ENCODE data around the gene PHF12. TPM values are rescaled to one million over a fixed set of nuclear protein-coding genes. Genes with fewer than 3 reads are reported as not detected.
A peak's percentile ranks its signal among the peaks of the same experiment; 100 is the strongest.

Gene PHF12
- total RNA-seq, 1 donor from 2014 or later: 58.4 TPM

GRCh38 chr17:28956861-28957260, 5.5 kb upstream of the PHF12 start:
- DNase-seq (ENCODE audit: low spot score): no peak
- Mint-ChIP-seq H3K27me3 (ENCODE audit: insufficient read depth) (peaks cover under 1% of the 10 kb centered on the region), H3K9me3 (no peaks in the 10 kb centered on the region), H3K4me3 (no peak overlapping the region), H3K27ac (no peak overlapping the region), H3K36me3 (ENCODE audit: low read depth) (no peaks in the 10 kb centered on the region), H3K4me1 (ENCODE audit: low read depth) (no peaks in the 10 kb centered on the region)
- intact Hi-C loops (cut with micrococcal nuclease): loop anchor here (10.0 kb wide), 1 partner anchor 382 kb away; the partner anchor contains the start of genes ALDOC and PIGS

DNA sequence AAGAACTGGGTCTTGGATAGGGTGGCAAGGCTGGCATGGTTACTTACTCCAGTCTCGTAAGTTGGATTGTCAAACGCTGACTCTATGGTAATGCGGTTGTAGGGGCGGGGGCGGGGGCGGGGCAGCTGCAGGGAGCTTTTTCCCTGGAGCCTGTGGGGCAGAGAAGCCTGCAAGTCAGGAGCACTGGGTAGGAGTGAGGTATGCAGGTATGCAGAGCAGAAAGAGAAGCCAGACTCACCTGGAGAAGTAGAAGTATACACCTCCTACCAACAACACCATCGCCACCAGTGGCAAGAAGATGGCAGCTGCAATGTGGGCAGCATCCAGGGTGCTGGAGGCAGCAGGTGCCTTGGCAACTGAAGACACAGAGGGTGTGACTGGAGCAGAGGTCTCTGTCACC, 4.8 kb upstream of the PHF12 start:
- no peaks in the 10 kb centered on the region for H3K9me3 Mint-ChIP-seq
- no peaks in the 10 kb centered on the region for H3K27me3 Mint-ChIP-seq (ENCODE audit: insufficient read depth)
- intact Hi-C loops (cut with micrococcal nuclease): loop anchor here (10.0 kb wide), 1 partner anchor 381 kb away; the partner anchor contains the start of genes ALDOC and PIGS
- no peaks in the 10 kb centered on the region for H3K36me3 Mint-ChIP-seq (ENCODE audit: low read depth)
- no peaks in the 10 kb centered on the region for H3K4me1 Mint-ChIP-seq (ENCODE audit: low read depth)
- no peak for DNase-seq (ENCODE audit: low spot score)
- no peak overlapping the region for H3K4me3 Mint-ChIP-seq
- H3K27ac Mint-ChIP-seq: no peak overlapping the region

- intact Hi-C loops (cut with micrococcal nuclease): loop anchor here (10.0 kb wide), 1 partner anchor 381 kb away; the partner anchor contains the start of genes ALDOC and PIGS
- no peak for DNase-seq (ENCODE audit: low spot score)
- H3K27me3 Mint-ChIP-seq (ENCODE audit: insufficient read depth): no peaks in the 10 kb centered on the region
- H3K4me3 Mint-ChIP-seq: no peak overlapping the region
- no peak overlapping the region for H3K27ac Mint-ChIP-seq
- no peaks in the 10 kb centered on the region for H3K36me3 Mint-ChIP-seq (ENCODE audit: low read depth)
- H3K4me1 Mint-ChIP-seq (ENCODE audit: low read depth): no peaks in the 10 kb centered on the region
- no peaks in the 10 kb centered on the region for H3K9me3 Mint-ChIP-seq
These were observed 4.1 kb upstream of the PHF12 start for GRCh38 chr17:28955408-28955807.

GRCh38 chr17:28954886-28955285, 3.6 kb upstream of the PHF12 start:
- H3K27me3 Mint-ChIP-seq (ENCODE audit: insufficient read depth): no peaks in the 10 kb centered on the region
- H3K9me3 Mint-ChIP-seq: no peaks in the 10 kb centered on the region
- intact Hi-C loops (cut with micrococcal nuclease): loop anchor here (5.0 to 10.0 kb wide), 5 partner anchors 213 to 638 kb away; partner anchors contain the start of genes ALDOC, PIGS, SDF2 and SPAG5
- H3K27ac Mint-ChIP-seq: no peak overlapping the region
- H3K4me3 Mint-ChIP-seq: no peak overlapping the region
- no peak for DNase-seq (ENCODE audit: low spot score)
- no peaks in the 10 kb centered on the region for H3K4me1 Mint-ChIP-seq (ENCODE audit: low read depth)
- H3K36me3 Mint-ChIP-seq (ENCODE audit: low read depth): no peaks in the 10 kb centered on the region

DNA sequence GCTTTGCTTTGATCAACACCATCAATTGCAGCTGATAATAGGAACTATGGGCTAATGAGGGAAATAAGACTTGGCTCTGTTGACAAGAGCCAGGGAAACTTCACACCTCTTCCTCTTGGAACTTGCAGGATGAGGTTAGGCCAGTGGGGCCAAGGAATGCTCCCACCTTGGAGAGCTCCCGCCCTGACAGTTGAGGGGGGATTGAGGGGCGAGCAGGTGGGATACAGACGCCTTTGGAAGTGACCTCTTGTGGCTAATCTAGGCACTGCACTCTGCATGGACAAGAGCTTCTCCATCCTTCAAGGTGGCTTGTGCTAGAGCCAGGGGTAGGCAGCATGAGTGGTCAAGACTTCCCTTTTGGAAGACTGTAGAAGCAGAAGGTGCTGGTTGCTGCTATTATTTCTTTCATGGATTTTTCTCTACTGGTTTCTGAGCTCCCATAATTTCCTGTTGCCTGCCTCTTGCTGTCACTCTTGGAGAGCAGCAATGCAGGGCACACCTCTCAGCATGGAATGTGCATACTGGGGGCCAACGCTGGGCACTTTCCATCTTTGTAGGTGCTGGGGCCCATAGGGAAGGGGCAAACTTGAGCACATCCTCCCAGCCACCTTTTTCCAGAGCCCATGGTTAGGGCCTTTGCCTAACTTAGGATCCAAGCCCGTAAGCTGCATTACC, 2.3 kb upstream of the PHF12 start:
- H3K4me3 Mint-ChIP-seq: peak overlapping the region; percentile 39
- peaks cover 2% of the 10 kb centered on the region for H3K36me3 Mint-ChIP-seq (ENCODE audit: low read depth)
- DNase-seq (ENCODE audit: low spot score): peak; percentile 30
- H3K4me1 Mint-ChIP-seq (ENCODE audit: low read depth): peaks cover 2% of the 10 kb centered on the region
- intact Hi-C loops (cut with micrococcal nuclease): loop anchor here (2.0 to 10.0 kb wide), 6 partner anchors 141 to 636 kb away; partner anchors contain the start of genes ALDOC, PIGS, SDF2 and SPAG5
- no peaks in the 10 kb centered on the region for H3K9me3 Mint-ChIP-seq
- H3K27ac Mint-ChIP-seq: no peak overlapping the region
- no peaks in the 10 kb centered on the region for H3K27me3 Mint-ChIP-seq (ENCODE audit: insufficient read depth)

DNA sequence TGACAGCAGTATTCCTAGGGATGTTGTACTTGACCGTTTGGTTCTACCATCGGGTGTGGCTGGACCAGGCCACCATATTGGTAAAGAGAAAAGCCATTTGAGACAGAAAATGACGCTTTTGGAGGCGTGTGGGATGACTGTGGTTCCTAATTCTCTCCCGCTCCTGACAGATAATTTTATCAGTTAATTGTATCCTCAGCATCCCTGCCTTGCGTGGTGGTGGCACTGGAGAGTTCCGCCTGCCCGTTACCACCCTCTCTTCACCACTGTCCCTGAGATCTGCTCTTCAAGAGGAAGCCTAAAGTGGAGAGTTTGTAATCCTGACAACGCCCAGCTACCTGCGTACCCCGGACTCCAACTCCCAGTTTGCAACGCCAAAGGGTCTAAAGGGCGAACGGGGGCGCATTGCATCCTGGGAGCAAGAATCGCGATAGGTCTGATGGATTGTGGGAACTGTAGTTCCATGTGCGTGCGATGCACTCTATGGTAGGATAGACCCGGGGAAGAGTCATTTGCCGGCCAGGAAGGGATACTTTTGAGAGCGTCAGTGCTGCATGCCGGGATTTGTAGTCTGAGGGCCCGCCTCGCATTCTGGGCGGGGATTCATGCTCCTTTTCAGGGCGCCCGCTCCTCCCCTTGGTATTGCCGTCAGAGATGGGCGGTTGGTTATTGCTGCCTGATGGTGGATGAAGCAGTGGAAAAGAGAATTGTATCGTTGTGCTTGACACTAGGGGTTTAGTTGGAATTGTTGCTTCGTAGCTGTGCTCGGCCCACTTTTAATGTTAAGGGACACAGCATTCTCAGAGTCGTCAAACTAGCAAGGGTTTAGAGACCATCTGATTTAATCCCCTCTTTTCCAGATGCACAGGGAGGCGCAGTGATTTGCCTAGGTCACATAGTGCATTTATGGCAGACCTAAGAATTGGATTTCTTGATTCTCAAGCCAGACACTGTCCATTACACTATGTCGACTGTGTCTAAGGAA, 965 bp upstream of the PHF12 start:
- H3K27ac Mint-ChIP-seq: no peak overlapping the region
- DNase-seq (ENCODE audit: low spot score): peak; percentile 96
- H3K4me3 Mint-ChIP-seq: no peak overlapping the region
- H3K4me1 Mint-ChIP-seq (ENCODE audit: low read depth): peaks cover 15% of the 10 kb centered on the region
- intact Hi-C loops (cut with micrococcal nuclease): loop anchor here (1.0 to 10.0 kb wide), 14 partner anchors 98 to 635 kb away; partner anchors contain the start of genes ABHD15, ALDOC, BLTP2 and FAM222B
- H3K27me3 Mint-ChIP-seq (ENCODE audit: insufficient read depth): no peaks in the 10 kb centered on the region
- H3K9me3 Mint-ChIP-seq: no peaks in the 10 kb centered on the region
- H3K36me3 Mint-ChIP-seq (ENCODE audit: low read depth): peaks cover 10% of the 10 kb centered on the region

DNA sequence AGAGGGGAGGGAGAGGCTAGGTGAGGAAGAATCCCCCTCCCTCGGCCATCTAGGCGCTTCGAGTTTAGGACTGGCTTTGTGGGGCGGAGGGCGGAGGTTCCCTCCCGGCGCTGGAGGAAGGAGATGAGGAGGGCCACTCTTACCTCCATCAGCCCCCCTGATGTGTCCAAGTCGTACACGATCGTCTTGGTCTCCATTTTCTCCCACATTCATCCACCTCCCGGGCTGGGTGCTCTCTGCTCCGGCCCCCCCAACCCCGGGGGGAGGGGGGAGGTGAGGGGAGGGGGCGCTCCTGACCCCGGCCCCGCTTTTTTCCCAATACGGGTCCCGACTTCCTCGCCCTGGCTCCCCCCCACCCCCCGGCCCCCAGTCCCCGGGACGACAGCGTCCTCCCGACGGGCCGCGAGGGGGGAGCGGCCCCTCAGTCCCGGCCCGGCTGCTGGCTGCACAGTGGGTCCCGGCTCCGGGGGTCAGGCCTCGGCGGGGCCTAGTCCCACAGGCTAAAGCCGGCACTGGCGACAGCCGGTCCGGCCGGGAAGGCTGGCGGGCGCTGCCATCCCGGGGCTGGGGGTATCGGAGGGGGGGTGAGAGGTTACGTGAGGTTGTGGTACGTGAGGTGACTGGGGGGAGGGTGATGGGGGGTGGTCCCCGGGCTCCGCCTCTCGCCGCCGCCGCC, 428 bp downstream of the PHF12 start:
- intact Hi-C loops (cut with micrococcal nuclease): loop anchor here (2.0 to 10.0 kb wide), 7 partner anchors 108 to 634 kb away; partner anchors contain the start of genes ABHD15, ALDOC, FAM222B and PIGS

DNA sequence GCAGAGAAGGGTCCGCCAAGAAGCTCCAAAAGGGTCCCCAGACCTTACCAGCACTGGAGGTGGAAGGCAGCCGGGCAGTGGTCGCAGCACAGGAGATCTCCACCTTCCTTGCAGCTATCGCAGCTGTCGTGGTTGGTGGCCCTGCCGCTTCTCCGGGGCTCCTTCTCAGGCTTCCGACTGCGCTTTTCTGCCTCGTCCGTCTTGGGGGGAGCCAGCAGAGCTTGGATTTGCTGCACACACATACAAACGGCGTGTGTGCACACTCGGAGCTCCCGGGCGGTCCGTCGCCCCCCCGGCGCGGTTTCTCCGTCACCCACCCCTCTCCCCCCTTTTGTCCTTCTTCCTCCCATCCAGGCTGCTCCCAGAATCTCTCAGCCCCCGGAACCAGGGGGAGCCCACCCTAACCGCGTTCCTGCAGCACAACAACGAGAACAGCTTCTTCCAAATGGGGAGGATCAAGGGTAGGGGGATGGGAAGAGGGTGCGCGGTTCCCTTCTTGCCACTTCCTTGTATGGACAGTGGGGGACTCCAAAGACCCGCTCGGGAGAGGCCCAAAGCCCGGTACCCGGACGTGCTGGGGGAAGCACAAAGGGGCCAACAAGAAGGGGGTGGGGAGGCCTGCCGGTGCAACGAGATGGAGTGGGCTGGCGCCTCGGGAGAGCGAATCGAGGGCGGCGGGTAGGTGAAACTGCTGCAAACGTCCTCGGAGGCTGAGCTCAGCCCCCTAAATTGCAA, 1.1 kb downstream of the PHF12 start:
- Mint-ChIP-seq H3K9me3 (no peaks in the 10 kb centered on the region), H3K27ac (peak overlapping the region; percentile 92), H3K36me3 (ENCODE audit: low read depth) (peaks cover 16% of the 10 kb centered on the region), H3K4me1 (ENCODE audit: low read depth) (peaks cover 28% of the 10 kb centered on the region), H3K27me3 (ENCODE audit: insufficient read depth) (no peaks in the 10 kb centered on the region), H3K4me3 (peak overlapping the region; percentile 97)
- intact Hi-C loops (cut with micrococcal nuclease): loop anchor here (2.0 to 10.0 kb wide), 7 partner anchors 107 to 633 kb away; partner anchors contain the start of genes ABHD15, ALDOC, FAM222B and PIGS
- DNase-seq (ENCODE audit: low spot score): peak; percentile 45

More for the DNA sequence above, 428 bp downstream of the PHF12 start:
- DNase-seq (ENCODE audit: low spot score): no peak
- Mint-ChIP-seq H3K4me3 (peak overlapping the region; percentile 97), H3K4me1 (ENCODE audit: low read depth) (peaks cover 24% of the 10 kb centered on the region), H3K27me3 (ENCODE audit: insufficient read depth) (no peaks in the 10 kb centered on the region), H3K27ac (peak overlapping the region; percentile 92), H3K36me3 (ENCODE audit: low read depth) (peaks cover 14% of the 10 kb centered on the region), H3K9me3 (no peaks in the 10 kb centered on the region)

DNA sequence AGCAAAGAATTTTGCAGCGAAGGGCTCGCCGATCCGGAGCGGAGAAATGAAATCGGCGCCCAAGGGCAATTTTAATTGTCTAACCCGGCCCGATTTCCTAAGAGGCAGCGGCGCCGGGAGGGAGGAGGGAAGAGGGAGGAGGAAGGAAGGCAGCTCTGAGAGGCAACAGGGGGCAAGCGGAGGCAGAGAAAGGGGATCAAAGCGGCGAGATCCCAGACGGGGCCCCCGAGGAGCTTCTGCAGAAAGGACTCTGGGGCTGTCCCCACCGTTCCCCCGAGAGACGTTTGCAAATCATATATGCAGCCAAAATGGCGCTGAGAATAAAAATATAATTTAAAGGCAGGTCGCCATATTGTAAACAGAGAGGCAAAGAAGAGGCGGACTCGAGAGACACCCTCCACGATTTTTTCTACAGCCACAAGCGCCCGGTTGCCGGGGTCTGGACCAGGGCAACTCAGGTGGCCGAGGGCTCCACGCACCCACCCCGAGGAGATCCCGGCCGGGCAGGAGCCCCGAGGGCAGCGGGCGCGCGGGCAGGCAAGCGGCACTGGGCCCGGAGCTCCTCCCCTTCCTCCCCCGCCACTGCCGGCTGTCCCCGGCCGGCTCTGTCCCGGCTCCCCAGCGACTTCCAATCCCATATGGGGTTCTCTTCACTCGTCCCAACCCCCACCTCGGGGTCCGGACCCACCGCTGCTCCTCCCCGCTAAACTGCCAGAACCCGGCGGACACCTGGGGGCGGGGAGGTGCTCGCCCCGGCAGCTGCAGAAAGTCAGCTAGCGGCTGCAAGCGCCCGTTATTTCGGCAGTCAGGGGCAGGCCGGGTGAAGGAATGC, 1.9 kb downstream of the PHF12 start:
- H3K27ac Mint-ChIP-seq: peak overlapping the region; percentile 72
- intact Hi-C loops (cut with micrococcal nuclease): loop anchor here (1.0 to 10.0 kb wide), 10 partner anchors 23 to 632 kb away; partner anchors contain the start of genes ABHD15, ALDOC, DHRS13 and FAM222B
- H3K27me3 Mint-ChIP-seq (ENCODE audit: insufficient read depth): no peaks in the 10 kb centered on the region
- peaks cover 18% of the 10 kb centered on the region for H3K36me3 Mint-ChIP-seq (ENCODE audit: low read depth)
- peak; percentile 54 for DNase-seq (ENCODE audit: low spot score)
- no peaks in the 10 kb centered on the region for H3K9me3 Mint-ChIP-seq
- H3K4me3 Mint-ChIP-seq: peak overlapping the region; percentile 97
- peaks cover 35% of the 10 kb centered on the region for H3K4me1 Mint-ChIP-seq (ENCODE audit: low read depth)

- Mint-ChIP-seq H3K9me3 (no peaks in the 10 kb centered on the region), H3K4me3 (peak overlapping the region; percentile 97), H3K27me3 (ENCODE audit: insufficient read depth) (no peaks in the 10 kb centered on the region), H3K36me3 (ENCODE audit: low read depth) (peaks cover 21% of the 10 kb centered on the region), H3K4me1 (ENCODE audit: low read depth) (peaks cover 41% of the 10 kb centered on the region), H3K27ac (peak overlapping the region; percentile 72)
- DNase-seq (ENCODE audit: low spot score): no peak
- intact Hi-C loops (cut with micrococcal nuclease): loop anchor here (1.0 to 2.0 kb wide), 3 partner anchors 23 to 186 kb away; partner anchors contain the start of gene DHRS13
These were observed 2.5 kb downstream of the PHF12 start for GRCh38 chr17:28948873-28949184.

DNA sequence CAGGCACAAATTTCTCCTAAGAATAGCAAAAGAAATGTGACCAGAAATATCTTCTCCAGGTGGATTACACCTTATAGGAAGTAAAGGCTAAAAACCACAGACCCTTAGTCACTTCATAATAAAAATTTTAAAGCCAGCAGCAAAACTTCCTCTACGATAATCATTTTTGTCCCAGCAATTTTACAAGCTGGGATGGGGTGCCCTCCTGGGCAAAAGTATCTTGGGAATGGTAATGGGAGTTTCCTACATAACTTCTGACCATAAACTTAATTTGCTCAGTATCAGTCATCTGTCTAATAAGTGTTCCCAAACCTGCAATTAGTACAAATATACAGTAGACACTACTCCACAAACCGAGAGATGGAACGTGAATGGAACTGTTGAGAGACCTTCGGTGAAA, 3.0 kb downstream of the PHF12 start:
- Mint-ChIP-seq H3K36me3 (ENCODE audit: low read depth) (peaks cover 25% of the 10 kb centered on the region), H3K9me3 (no peaks in the 10 kb centered on the region), H3K4me1 (ENCODE audit: low read depth) (peaks cover 46% of the 10 kb centered on the region), H3K27ac (peak overlapping the region; percentile 72), H3K4me3 (peak overlapping the region; percentile 97), H3K27me3 (ENCODE audit: insufficient read depth) (no peaks in the 10 kb centered on the region)
- DNase-seq (ENCODE audit: low spot score): no peak
- intact Hi-C loops (cut with micrococcal nuclease): loop anchor here (2.0 kb wide), 1 partner anchor 186 kb away; no protein-coding TSS in a partner anchor
